Heart right ventricle (tissue), 16 donors: Measurements from ENCODE around the gene SLC39A10. TPM values are rescaled to one million over a fixed set of nuclear protein-coding genes. Genes with fewer than 3 reads are reported as not detected.

ENCODE experiments used
- ATAC-seq, 8 donors: fragments of 200-7000 bp; cut with Tn5 transposase; one replicate each; pipeline ENCODE4 v1.9.1; 2020; ENCODE audit warnings: mild to moderate bottlenecking in 8 of 8, moderate library complexity in 8 of 8, moderate number of reproducible peaks in 1 of 8
- DNase-seq, 2 donors: peaks; one replicate each; pipeline ENCODE4 v3.0.0-alpha.2; 2020
- H3K27ac ChIP-seq, 10 donors: fragments of 200-600 bp; sonication (generic) in 2 of 10; one replicate each; pipeline versions ENCODE4 v1.5.0 to v1.8.0; 2020 to 2022; ENCODE audit warnings: mild to moderate bottlenecking in 3 of 10
- H3K27me3 ChIP-seq, 7 donors: fragments of 200-600 bp; one replicate each; pipeline ENCODE4 v1.8.0; 2021 to 2022; ENCODE audit warnings: mild to moderate bottlenecking in 2 of 7
- H3K36me3 ChIP-seq, 9 donors: fragments of 200-600 bp; sonication (generic) in 1 of 9; one replicate each; pipeline versions ENCODE4 v1.5.0 to v1.8.0; 2020 to 2022; ENCODE audit warnings: mild to moderate bottlenecking in 2 of 9
- H3K4me1 ChIP-seq, 9 donors: fragments of 200-600 bp; sonication (generic) in 1 of 9; one replicate each; pipeline versions ENCODE4 v1.5.0 to v1.8.0; 2020 to 2022; ENCODE audit warnings: mild to moderate bottlenecking in 4 of 9
- H3K4me3 ChIP-seq, 10 donors: fragments of 200-600 bp; sonication (generic) in 2 of 10; one replicate each; pipeline versions ENCODE4 v1.5.0 to v1.8.0; 2020 to 2022; ENCODE audit warnings: mild to moderate bottlenecking in 7 of 10, moderate library complexity in 2 of 10
- H3K9me3 ChIP-seq, 11 donors: fragments of 200-600 bp in 10 of 11; sonication (generic) in 2 of 11; one replicate each; pipeline versions ENCODE4 v1.5.0 to v1.8.0; 2013 to 2022; ENCODE audit warnings: mild to moderate bottlenecking in 2 of 11, control low read depth in 1 of 11, moderate library complexity in 1 of 11
- CTCF ChIP-seq, 9 donors: fragments of 200-600 bp; sonication (generic) in 2 of 9; IDR thresholded peaks; one replicate each; pipeline versions ENCODE4 v1.5.0 to v1.8.0; 2021 to 2022; ENCODE audit warnings: antibody characterized with exemption in 9 of 9, mild to moderate bottlenecking in 5 of 9, moderate library complexity in 1 of 9
- WGBS, 2 donors: extraction: QIAGEN DNeasy Blood & Tissue Kit; methylation state at CpG; one replicate each; pipeline ENCODE4 v1.1.7; 2013; ENCODE audit warnings: inconsistent platforms in 1 of 2; 5-methylcytosine and 5-hydroxymethylcytosine counted together
- intact Hi-C, 10 donors: fragments of 100-400 bp; cut with DNase I; formaldehyde crosslinking; loops; one replicate each; pipeline versions ENCODE4 v1.11.1 to v1.14.2; 2022
- polyA plus RNA-seq, 2 donors: library from polyadenylated mRNA; stranded (reverse); fragments of 200-250 nt; gene quantifications; one replicate each; pipeline ENCODE4 v1.2.3, GENCODE V29; 2013
- total RNA-seq, 10 donors: library from RNA; stranded (reverse); fragmentation: NEBNext Ultra II Directional in 3 of 10; extraction: Animal tissue kit (Norgen Biotek cat#: 25700) in 3 of 10; gene quantifications; one replicate each; pipeline versions ENCODE4 v1.2.1 to v1.2.4, GENCODE V29; 2021 to 2023
- donor health status: Arrhythmogenic right ventricular cardiomyopathy.
- donor health status: ischemic (EF 13 %, LVEDD 7.1; RV severe dilation, severe dysfunction).
- donor health status: healthy with polysubstance abuse.
- donor health status: DM: no; HTN: yes; CAD: no.
- donor health status: DM: no; HTN: no; CAD: no.
- donor health status: ischemic (EF 25% LVEDD 6.9; RV normal size, moderate dysfunction).
- donor health status: ischemic (EF 25% LVEDD 5.7; RV mildly dilated, moderate dysfunction).
- donor health status: healthy.
- donor health status: DM: yes; HTN: yes; CAD: no.
- donor health status: Ischemic cardiomyopathy.
- donor health status: ischemic (EF 35%, LVEDD 5.7; RV mildly dilated, moderate dysfunction).
- donor health status: nonischemic (EF 11% LVEDD 7.7; RV severe dilation, severe dysfunction).
- donor health status: DM: yes; HTN: yes; CAD: no.
- donor health status: PGD.
- donor health status: ischemic (EF 29% LVEDD 5.4; RV normal size, mild dysfunction).
- donor health status: nonischemic (EF 23%, LVEDD 6.1; RV moderate dilation, normal function).

The SLC39A10 gene
- total and polyA plus RNA-seq, 12 donors: 5.9 to 12.9 (median 8.3) TPM

GRCh38 chr2:195759877-195760276 lies 102.9 kb downstream of the SLC39A10 start:
- no peak for TF ChIP-seq CTCF (IDR thresholded peaks at IDR 0.05)

GRCh38 chr2:195763866-195764265 lies 106.8 kb downstream of the SLC39A10 start:
- ATAC-seq: no peak
- Histone ChIP-seq H3K27ac (no peak overlapping the region), H3K27me3 (no peaks in the 10 kb centered on the region), H3K9me3 (peaks cover 0 to 58% (median 23%) of the 10 kb centered on the region in 11 donors), H3K4me3 (no peak overlapping the region), H3K36me3 (no peaks in the 10 kb centered on the region), H3K4me1 (no peaks in the 10 kb centered on the region)
- TF ChIP-seq CTCF (IDR thresholded peaks at IDR 0.05): no peak
- intact Hi-C loops: no loop called here
- no peak for DNase-seq

More at GRCh38 chr2:195759877-195760276, 102.9 kb downstream of the SLC39A10 start:
- Histone ChIP-seq H3K4me3 (no peak overlapping the region), H3K9me3 (peaks cover 0 to 48% (median 21%) of the 10 kb centered on the region in 11 donors), H3K36me3 (no peaks in the 10 kb centered on the region), H3K27me3 (no peaks in the 10 kb centered on the region), H3K4me1 (no peaks in the 10 kb centered on the region), H3K27ac (no peak overlapping the region)
- 78 to 98% methylated on average over 1 of the region's 1 CpG for WGBS, 2 donors
- intact Hi-C loops: no loop called here
- ATAC-seq: no peak
- no peak for DNase-seq

GRCh38 chr2:195766691-195767090 lies 109.7 kb downstream of the SLC39A10 start:
- ATAC-seq (no peak), DNase-seq (no peak)
- no peaks in the 10 kb centered on the region for H3K4me1 ChIP-seq
- H3K9me3 ChIP-seq: peaks cover 0 to 43% (median 19%) of the 10 kb centered on the region in 11 donors
- intact Hi-C loops: no loop called here
- no peak overlapping the region for H3K4me3 ChIP-seq
- no peak overlapping the region for H3K27ac ChIP-seq
- H3K27me3 ChIP-seq: no peaks in the 10 kb centered on the region
- no peaks in the 10 kb centered on the region for H3K36me3 ChIP-seq
- no peak for TF ChIP-seq CTCF (IDR thresholded peaks at IDR 0.05)
- 97% methylated on average over 1 of the region's 1 CpG for WGBS, 2 donors

- H3K4me1 ChIP-seq: no peaks in the 10 kb centered on the region
- H3K4me3 ChIP-seq: no peak overlapping the region
- H3K27ac ChIP-seq: no peak overlapping the region
- ATAC-seq (no peak), DNase-seq (no peak)
- TF ChIP-seq CTCF (IDR thresholded peaks at IDR 0.05): no peak
- intact Hi-C loops: no loop called here
- no peaks in the 10 kb centered on the region for H3K27me3 ChIP-seq
- H3K9me3 ChIP-seq: peaks cover 0 to 29% (median 11%) of the 10 kb centered on the region in 11 donors
- WGBS, 2 donors: 76 to 77% methylated on average over 2 of the region's 2 CpGs
- H3K36me3 ChIP-seq: no peaks in the 10 kb centered on the region
Measured at GRCh38 chr2:195768431-195768830, 111.4 kb downstream of the SLC39A10 start.
